GM12801 (cell line): ENCODE measurements around the gene MCAM.

Experiments
- CTCF ChIP-seq: IDR thresholded peaks from one replicate; pipeline ENCODE4 v1.5.1; 2011; ENCODE audit warnings: control low read depth; ENCODE audit not compliant: insufficient read length; ENCODE audit errors: extremely low read depth

The MCAM gene

GRCh38 chr11:119297938-119298337, 19.0 kb downstream of the MCAM start:
- TF ChIP-seq CTCF, result no peak

- TF ChIP-seq CTCF, result no peak
Observed at GRCh38 chr11:119295178-119295577, 21.8 kb downstream of the MCAM start.

GRCh38 chr11:119293461-119293860, 23.5 kb downstream of the MCAM start:
- no peak for TF ChIP-seq CTCF

GRCh38 chr11:119290894-119291497, 25.9 kb downstream of the MCAM start:
- no peak for TF ChIP-seq CTCF

- TF ChIP-seq CTCF, result no peak
Observed at GRCh38 chr11:119288219-119288618, 28.7 kb downstream of the MCAM start.

GRCh38 chr11:119285431-119285830, 31.5 kb downstream of the MCAM start:
- no peak for TF ChIP-seq CTCF

- TF ChIP-seq CTCF, result no peak
Observed at GRCh38 chr11:119284344-119285157, 32.4 kb downstream of the MCAM start.
